22Rv1 (cell line): ENCODE results near the gene PLOD3.

ENCODE experiments used
- ZFX ChIP-seq: fragments of 450-650 bp; IDR thresholded peaks from 2 replicates; pipeline ENCODE4 v1.6.1; 2017; ENCODE audit warnings: antibody characterized with exemption, borderline replicate concordance
- TF ChIP-seq, protein P1 (sequence below): fragments of 450-650 bp; IDR thresholded peaks from 2 replicates; pipeline ENCODE4 v1.5.1; 2017; ENCODE audit warnings: mild to moderate bottlenecking

DNA sequence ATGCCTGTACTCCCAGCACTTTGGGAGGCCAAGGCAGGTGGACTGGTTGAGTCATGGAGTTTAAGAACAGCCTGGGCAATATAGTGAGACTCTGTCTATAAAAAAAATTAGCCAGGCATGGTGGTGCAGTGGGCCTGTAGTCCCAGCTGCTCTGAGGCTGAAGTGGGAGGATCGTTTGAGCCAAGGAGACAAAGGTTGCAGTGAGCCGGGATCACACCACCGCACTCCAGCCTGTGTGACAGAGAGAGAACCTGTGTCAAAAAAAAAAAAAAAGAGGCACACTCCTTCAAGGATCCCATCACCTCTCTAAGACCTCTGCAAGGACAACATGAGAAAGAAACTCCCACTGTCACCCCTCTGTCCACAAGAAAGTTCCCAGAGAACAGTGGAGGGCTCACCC, 41.7 kb downstream of the PLOD3 start:
- TF ChIP-seq, protein P1, sequence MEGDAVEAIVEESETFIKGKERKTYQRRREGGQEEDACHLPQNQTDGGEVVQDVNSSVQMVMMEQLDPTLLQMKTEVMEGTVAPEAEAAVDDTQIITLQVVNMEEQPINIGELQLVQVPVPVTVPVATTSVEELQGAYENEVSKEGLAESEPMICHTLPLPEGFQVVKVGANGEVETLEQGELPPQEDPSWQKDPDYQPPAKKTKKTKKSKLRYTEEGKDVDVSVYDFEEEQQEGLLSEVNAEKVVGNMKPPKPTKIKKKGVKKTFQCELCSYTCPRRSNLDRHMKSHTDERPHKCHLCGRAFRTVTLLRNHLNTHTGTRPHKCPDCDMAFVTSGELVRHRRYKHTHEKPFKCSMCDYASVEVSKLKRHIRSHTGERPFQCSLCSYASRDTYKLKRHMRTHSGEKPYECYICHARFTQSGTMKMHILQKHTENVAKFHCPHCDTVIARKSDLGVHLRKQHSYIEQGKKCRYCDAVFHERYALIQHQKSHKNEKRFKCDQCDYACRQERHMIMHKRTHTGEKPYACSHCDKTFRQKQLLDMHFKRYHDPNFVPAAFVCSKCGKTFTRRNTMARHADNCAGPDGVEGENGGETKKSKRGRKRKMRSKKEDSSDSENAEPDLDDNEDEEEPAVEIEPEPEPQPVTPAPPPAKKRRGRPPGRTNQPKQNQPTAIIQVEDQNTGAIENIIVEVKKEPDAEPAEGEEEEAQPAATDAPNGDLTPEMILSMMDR, result no peak
- no peak for TF ChIP-seq ZFX
